Kidney tubule cell (primary cell): ENCODE measurements around the gene A4GALT.

ENCODE experiments used
- DNase-seq: peaks from one replicate; pipeline ENCODE4 v3.0.0-alpha.2; 2018; ENCODE audit warnings: low spot score

Gene A4GALT

DNA sequence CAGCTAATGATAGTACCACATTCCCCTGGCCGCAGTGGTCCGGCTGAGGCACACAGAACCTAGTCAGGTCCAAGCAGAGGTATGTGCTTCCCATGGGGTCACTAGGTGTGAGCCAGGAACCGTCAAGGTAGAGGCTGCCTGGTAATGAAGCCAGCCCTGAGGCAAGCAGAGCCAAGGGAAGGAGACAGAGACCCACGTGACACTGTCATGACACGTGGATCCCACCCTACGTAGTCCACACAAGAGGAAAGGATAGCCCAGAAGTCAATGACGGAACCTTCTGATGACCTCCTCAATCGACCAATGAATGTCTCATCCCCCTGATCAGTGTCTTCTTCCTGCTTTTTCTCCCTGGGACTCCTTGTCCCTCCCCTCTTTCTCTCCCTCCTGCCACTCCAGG is 19.0 kb downstream of the A4GALT start:
- DNase-seq, result no peak

GRCh38 chr22:42700901-42701300 is 19.8 kb downstream of the A4GALT start:
- no peak for DNase-seq

DNA sequence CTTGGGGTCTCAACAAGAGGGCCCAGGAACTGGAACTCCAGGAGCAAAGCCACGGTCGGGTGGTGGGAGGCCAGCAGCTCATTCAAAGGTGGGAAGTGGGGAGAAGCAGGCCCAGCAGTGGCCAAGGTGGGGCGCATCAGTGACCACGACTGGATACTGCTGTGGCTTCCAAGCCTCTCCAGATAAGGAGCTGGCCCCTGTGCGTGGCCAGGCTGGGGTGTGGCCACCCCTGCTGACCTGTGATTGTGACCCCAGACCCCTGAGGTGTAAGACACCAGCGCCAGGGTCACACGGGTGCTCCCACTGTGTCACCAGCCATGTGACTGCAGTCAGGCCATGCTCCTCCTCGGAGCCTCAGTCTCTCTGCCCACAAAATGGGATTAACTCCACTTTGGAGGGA is 20.3 kb downstream of the A4GALT start:
- DNase-seq, result no peak

- no peak for DNase-seq
Measured at GRCh38 chr22:42699976-42700352, 20.7 kb downstream of the A4GALT start.

GRCh38 chr22:42699281-42699975 is 21.2 kb downstream of the A4GALT start:
- DNase-seq, result no peak

DNA sequence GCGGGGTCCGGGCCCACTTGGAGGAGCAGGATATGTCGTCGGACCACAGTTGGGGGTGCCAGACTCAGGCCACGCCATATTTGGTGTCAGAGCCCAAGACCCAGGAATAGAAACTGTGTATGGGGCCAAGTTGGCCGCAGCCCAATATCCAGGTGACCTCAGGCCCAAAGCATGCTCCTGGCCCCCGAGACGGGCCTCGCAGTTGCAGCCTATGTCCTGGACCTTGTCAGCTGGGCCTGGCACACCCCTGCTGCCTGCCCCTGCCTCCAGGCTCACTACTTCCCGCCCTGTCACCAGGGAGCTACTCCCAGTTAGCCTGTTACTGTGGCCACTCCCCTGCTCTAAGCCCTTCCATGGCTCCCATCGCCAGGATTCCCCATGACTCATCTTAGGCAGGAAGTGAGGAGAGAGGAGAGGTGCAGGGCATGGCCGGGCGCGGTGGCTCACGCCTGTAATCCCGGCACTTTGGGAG is 23.1 kb downstream of the A4GALT start:
- peak; percentile 95 for DNase-seq

DNA sequence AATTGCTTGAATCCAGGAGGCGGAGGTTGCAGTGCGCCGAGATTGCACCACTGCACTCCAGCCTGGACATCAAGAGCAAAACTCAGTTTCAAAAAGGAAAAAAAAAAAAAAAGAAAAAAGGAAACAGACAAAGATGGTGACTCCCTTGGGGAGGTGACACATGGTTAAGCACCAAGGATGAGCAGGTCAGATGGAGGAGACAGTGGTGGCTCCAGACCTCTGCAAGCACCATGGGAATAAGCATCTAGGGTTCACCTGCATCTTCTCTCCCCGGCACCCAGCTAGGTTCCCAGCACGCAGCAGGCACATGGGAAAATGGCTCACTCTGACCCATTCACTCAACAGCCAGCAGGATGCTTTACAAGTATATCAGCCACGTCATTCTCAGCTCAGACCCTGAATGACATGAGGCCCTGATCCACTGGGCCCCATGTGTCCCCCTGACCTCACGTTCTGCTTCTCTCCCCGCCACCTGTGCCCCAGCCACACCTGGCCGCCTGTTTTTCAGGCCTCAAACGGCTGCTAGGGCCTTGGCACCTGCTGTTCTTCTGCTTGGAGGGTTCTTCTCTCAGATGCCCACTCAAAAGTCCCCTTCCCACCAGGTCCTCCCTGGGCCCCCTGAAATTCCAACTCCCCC is 24.2 kb downstream of the A4GALT start:
- no peak for DNase-seq

DNA sequence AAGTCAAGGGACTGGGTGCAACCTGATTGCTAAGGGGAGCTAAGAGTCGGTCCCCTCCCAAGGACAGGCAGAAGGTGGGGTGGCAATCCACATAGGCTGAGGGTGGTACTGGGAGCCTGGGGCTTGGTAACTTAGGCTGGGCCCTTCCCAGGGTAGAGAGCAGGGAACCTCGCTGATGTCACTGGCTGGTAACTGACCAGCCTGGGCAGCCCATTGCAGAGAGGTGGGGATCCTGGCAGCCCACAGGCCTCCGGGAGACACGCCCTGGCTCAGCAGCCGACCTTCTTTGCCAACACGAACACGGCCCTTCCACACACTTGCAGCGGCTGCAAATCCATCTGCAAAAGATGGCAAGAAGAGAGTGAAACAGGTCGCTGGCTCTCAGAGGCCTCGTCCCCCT is 25.4 kb downstream of the A4GALT start:
- no peak for DNase-seq

DNA sequence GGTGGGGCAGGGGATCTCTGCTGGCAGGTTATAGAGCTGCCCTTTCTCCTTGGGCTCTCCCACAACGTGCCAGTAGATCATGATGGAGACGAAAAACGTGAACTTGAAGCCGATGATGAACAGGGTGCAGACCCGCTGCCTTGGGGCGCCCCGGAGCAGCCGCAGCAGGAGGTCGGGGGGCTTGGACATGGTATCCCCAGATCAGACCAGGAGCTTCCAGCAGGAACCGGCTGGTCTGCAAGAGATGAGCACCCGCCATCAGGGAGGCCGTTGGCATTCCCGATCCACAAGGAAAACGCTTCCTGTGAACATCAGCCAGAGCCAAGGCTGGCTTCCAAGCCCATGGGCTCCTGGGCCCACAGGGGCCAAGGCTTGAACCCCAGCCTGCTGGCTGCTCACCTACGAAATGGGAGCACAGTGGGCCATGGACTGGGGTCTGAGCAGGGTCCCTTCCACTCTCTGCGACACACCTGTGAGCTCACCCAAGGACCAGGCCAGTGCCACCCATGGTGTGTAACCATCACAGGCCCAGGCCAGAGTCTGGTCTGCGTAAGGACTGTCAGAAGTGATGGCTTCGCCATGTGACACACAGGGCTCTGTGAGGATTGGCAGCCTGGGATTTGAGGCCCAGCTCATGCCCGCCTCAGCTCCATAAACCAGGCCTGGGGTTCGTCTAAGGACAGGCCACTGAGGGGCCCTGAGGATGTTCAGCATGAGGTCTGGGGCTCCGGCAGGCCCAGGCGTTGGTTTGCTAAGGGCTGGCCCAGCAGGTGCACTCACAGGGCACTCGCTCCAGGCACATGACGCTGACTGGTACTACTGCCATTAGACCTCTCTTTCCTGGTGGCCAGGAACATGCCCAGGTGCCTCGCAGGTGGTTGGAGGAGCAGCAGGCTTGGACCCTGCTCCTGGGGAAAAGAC is 26.6 kb downstream of the A4GALT start:
- no peak for DNase-seq

- DNase-seq, result no peak
Measured at GRCh38 chr22:42693055-42693762, 27.5 kb downstream of the A4GALT start.

GRCh38 chr22:42692239-42693054 is 28.2 kb downstream of the A4GALT start:
- DNase-seq, result no peak

GRCh38 chr22:42691440-42691839 is 29.2 kb downstream of the A4GALT start:
- DNase-seq, result no peak

- peak; percentile 94 for DNase-seq
Measured at GRCh38 chr22:42688241-42689211, 32.1 kb downstream of the A4GALT start.

DNA sequence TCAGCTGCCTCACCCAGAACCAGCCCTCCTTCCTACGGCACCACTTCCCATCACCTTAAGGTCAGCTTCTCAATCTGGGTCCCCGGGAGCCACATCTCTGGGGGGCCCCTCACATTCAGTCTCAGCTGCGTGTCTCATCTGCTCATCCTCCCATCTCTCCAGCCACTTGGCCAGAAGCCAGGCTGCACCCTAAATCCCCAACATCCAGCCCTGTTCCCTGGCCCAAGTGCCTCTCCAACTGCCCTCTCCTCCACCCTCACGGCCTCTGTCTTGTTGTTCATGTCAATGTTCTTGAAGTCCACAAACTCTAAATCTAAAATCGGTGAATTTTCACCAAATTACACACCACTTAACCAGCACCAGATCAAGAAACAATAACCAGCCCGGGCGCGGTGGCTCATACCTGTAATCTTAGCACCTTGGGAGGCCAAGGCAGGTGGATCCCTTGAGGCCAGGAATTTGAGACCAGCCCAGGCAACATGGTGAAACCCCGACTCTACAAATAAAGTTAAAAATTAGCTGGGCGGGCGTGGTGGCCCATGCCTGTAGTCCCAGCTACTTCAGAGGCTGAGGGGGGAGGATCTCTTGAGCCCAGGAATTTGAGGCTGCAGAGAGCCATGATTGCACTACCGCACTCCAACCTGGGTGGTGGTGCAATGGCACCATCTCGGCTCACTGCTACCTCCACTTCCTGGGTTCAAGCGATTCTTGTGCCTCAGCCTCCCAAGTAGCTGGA is 33.7 kb downstream of the A4GALT start:
- DNase-seq, result peak; percentile 36

DNA sequence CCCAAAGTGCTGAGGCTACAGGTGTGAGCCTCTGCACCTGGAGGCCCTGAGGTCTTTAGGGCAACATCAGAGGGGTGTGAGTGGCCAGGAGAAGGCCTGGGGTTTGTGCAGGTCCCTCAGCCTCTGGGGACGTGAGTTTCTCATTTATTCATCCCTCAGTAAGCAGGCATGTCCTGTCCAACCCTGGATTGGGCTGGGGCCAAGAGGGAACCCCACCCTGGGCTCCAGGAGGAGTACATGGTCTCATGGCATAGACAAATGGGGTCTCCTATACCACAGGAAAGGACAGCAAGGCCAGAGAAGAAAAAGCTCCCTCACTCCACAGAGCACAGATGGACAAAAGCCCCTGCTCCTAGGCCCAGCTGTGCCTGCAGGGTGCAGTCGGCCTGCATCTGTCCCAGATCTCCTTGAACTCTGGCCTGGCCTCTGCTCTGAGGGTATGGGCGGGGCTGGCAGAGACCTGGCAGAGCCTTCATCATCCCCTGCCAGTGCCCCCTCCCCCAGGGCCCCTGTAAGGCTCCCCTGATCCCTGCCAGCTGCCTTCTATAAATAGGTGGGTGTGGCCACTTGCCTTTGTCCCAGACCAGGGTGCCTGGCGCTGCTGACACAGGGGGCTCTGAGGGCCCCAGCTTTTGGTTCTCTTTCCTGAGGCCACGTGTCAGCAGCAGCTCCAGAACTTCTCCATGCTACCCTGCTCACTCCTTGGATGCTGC is 34.6 kb downstream of the A4GALT start:
- DNase-seq, result no peak

- no peak for DNase-seq
Measured at GRCh38 chr22:42684462-42685195, 36.0 kb downstream of the A4GALT start.

- no peak for DNase-seq
Measured at GRCh38 chr22:42683578-42684283, 36.9 kb downstream of the A4GALT start.
